Neural progenitor cell (in vitro differentiated cells): ENCODE measurements around the gene NDUFA8. TPM values are rescaled to one million over a fixed set of nuclear protein-coding genes. Genes with fewer than 3 reads are reported as not detected.

ENCODE experiments used
- DNase-seq: peaks from one replicate; pipeline ENCODE4 v3.0.0-alpha.2; 2016; ENCODE audit warnings: low spot score
- H2AFZ ChIP-seq: fragments of 200-600 bp; sonication (generic); replicated peaks from 2 replicates; pipeline ENCODE4 v1.6.1; 2016; ENCODE audit warnings: antibody characterized with exemption
- H3F3A ChIP-seq: fragments of 200-600 bp; sonication (generic); 2 replicates; pipeline ENCODE4 v1.6.1; 2016; ENCODE audit warnings: antibody characterized with exemption, low read depth
- H3K27ac ChIP-seq: fragments of 200-600 bp; sonication (generic); 2 replicates; pipeline ENCODE4 v1.5.1; 2016; ENCODE audit warnings: mild to moderate bottlenecking
- H3K27me3 ChIP-seq: fragments of 200-600 bp; sonication (generic); 2 replicates; pipeline ENCODE4 v1.6.1; 2016; ENCODE audit warnings: mild to moderate bottlenecking, moderate library complexity
- H3K36me3 ChIP-seq: fragments of 200-600 bp; sonication (generic); 2 replicates; pipeline ENCODE4 v1.5.1; 2016
- H3K4me1 ChIP-seq: fragments of 200-600 bp; sonication (generic); 2 replicates; pipeline ENCODE4 v1.6.1; 2016; ENCODE audit warnings: mixed run types
- H3K4me2 ChIP-seq: fragments of 200-600 bp; sonication (generic); 2 replicates; pipeline ENCODE4 v1.6.1; 2016
- H3K4me3 ChIP-seq: fragments of 200-600 bp; sonication (generic); 2 replicates; pipeline ENCODE4 v1.5.1; 2016
- H3K79me2 ChIP-seq: fragments of 200-600 bp; sonication (generic); 2 replicates; pipeline ENCODE4 v1.6.1; 2016; ENCODE audit warnings: low read depth
- H3K9ac ChIP-seq: fragments of 200-600 bp; sonication (generic); 2 replicates; pipeline ENCODE4 v1.6.1; 2016
- H3K9me3 ChIP-seq: fragments of 200-600 bp; sonication (generic); 2 replicates; pipeline ENCODE4 v1.5.1; 2016; ENCODE audit warnings: low read depth
- H4K20me1 ChIP-seq: fragments of 200-600 bp; sonication (generic); 2 replicates; pipeline ENCODE4 v1.6.1; 2016; ENCODE audit warnings: low read depth
- H3K27ac Mint-ChIP-seq: 3 replicates; pipeline ENCODE4 v1.8.0; 2021; ENCODE audit warnings: mixed read lengths
- H3K27me3 Mint-ChIP-seq: 2 replicates; pipeline ENCODE4 v1.8.0; 2022; ENCODE audit warnings: low read depth, mild to moderate bottlenecking, inconsistent platforms, moderate library complexity, mixed read lengths; ENCODE audit not compliant: insufficient read depth
- H3K36me3 Mint-ChIP-seq: 3 replicates; pipeline ENCODE4 v1.8.0; 2021; ENCODE audit warnings: mixed read lengths
- H3K4me1 Mint-ChIP-seq: 3 replicates; pipeline ENCODE4 v1.8.0; 2021; ENCODE audit warnings: mixed read lengths
- H3K4me3 Mint-ChIP-seq: 3 replicates; pipeline ENCODE4 v1.8.0; 2021; ENCODE audit warnings: mild to moderate bottlenecking, moderate library complexity, mixed read lengths
- H3K9me3 Mint-ChIP-seq: 3 replicates; pipeline ENCODE4 v1.8.0; 2020; ENCODE audit warnings: mixed read lengths
- CTCF ChIP-seq: fragments of 200-600 bp; sonication (generic); IDR thresholded peaks from 2 replicates; pipeline ENCODE4 v1.5.1; 2017; ENCODE audit warnings: antibody characterized with exemption, mild to moderate bottlenecking
- EZH2 ChIP-seq: fragments of 200-600 bp; sonication (generic); IDR thresholded peaks from 2 replicates; pipeline ENCODE4 v1.6.1; 2017; ENCODE audit warnings: antibody characterized with exemption, mild to moderate bottlenecking, moderate library complexity
- EZH2phosphoT487 ChIP-seq: fragments of 200-600 bp; sonication (generic); IDR thresholded peaks from 2 replicates; pipeline ENCODE4 v1.6.1; 2017; ENCODE audit warnings: antibody characterized with exemption
- total RNA-seq: library from RNA; depleted of rRNA; stranded (reverse); fragments of >200 nt; gene quantifications from 2 replicates; pipeline ENCODE4 v1.2.3, GENCODE V29; 2015; ENCODE audit warnings: low replicate concordance

The NDUFA8 gene
- total RNA-seq, 1 donor from 2014 or later: 49.6 TPM

GRCh38 chr9:122197426-122197825 is 37.8 kb upstream of the NDUFA8 start:
- no peaks in the 10 kb centered on the region for H3K9me3 Mint-ChIP-seq
- Histone ChIP-seq H3K36me3 (no peaks in the 10 kb centered on the region), H4K20me1 (no peaks in the 10 kb centered on the region), H3K79me2 (no peaks in the 10 kb centered on the region), H3K4me2 (peak overlapping the region; percentile 25), H3K4me1 (peaks cover 12% of the 10 kb centered on the region), H3K27ac (no peak overlapping the region), H2AFZ (peak overlapping the region; percentile 46), H3K9me3 (no peaks in the 10 kb centered on the region), H3K27me3 (no peaks in the 10 kb centered on the region), H3K9ac (no peak overlapping the region), H3K4me3 (no peak overlapping the region), H3F3A (no peaks in the 10 kb centered on the region)
- H3K27ac Mint-ChIP-seq: no peak overlapping the region
- TF ChIP-seq EZH2 (no peak), CTCF (no peak), EZH2phosphoT487 (no peak)
- DNase-seq: no peak
- no peak overlapping the region for H3K4me3 Mint-ChIP-seq
- H3K27me3 Mint-ChIP-seq: peaks cover 11% of the 10 kb centered on the region
- no peaks in the 10 kb centered on the region for H3K36me3 Mint-ChIP-seq
- no peaks in the 10 kb centered on the region for H3K4me1 Mint-ChIP-seq

GRCh38 chr9:122195875-122196274 is 36.3 kb upstream of the NDUFA8 start:
- H3F3A ChIP-seq: no peaks in the 10 kb centered on the region
- Mint-ChIP-seq H3K27ac (no peak overlapping the region), H3K36me3 (no peaks in the 10 kb centered on the region)

GRCh38 chr9:122193651-122194050 is 34.1 kb upstream of the NDUFA8 start:
- Histone ChIP-seq H4K20me1 (no peaks in the 10 kb centered on the region), H3K27ac (no peak overlapping the region), H3K9ac (no peak overlapping the region), H3K27me3 (no peaks in the 10 kb centered on the region), H3K4me1 (peaks cover 12% of the 10 kb centered on the region), H3F3A (no peaks in the 10 kb centered on the region), H3K4me2 (no peak overlapping the region), H2AFZ (no peak overlapping the region), H3K79me2 (no peaks in the 10 kb centered on the region), H3K36me3 (no peaks in the 10 kb centered on the region), H3K4me3 (no peak overlapping the region), H3K9me3 (no peaks in the 10 kb centered on the region)
- H3K4me3 Mint-ChIP-seq: no peak overlapping the region
- H3K36me3 Mint-ChIP-seq: no peaks in the 10 kb centered on the region
- DNase-seq: no peak
- no peak for TF ChIP-seq EZH2phosphoT487
- TF ChIP-seq EZH2: no peak
- TF ChIP-seq CTCF: no peak
- H3K27ac Mint-ChIP-seq: no peak overlapping the region
- peaks cover 5% of the 10 kb centered on the region for H3K4me1 Mint-ChIP-seq
- peaks cover 7% of the 10 kb centered on the region for H3K27me3 Mint-ChIP-seq
- no peaks in the 10 kb centered on the region for H3K9me3 Mint-ChIP-seq

More at GRCh38 chr9:122195875-122196274, 36.3 kb upstream of the NDUFA8 start:
- Mint-ChIP-seq H3K4me3 (no peak overlapping the region), H3K27me3 (peaks cover 9% of the 10 kb centered on the region), H3K4me1 (peaks cover 5% of the 10 kb centered on the region), H3K9me3 (no peaks in the 10 kb centered on the region)
- TF ChIP-seq CTCF (no peak), EZH2phosphoT487 (no peak), EZH2 (no peak)
- Histone ChIP-seq H3K79me2 (no peaks in the 10 kb centered on the region), H2AFZ (no peak overlapping the region), H3K4me2 (no peak overlapping the region), H4K20me1 (no peaks in the 10 kb centered on the region), H3K4me1 (peaks cover 12% of the 10 kb centered on the region), H3K36me3 (no peaks in the 10 kb centered on the region), H3K27ac (no peak overlapping the region), H3K4me3 (no peak overlapping the region), H3K9me3 (no peaks in the 10 kb centered on the region), H3K27me3 (no peaks in the 10 kb centered on the region), H3K9ac (no peak overlapping the region)
- no peak for DNase-seq
